Esophagus squamous epithelium (tissue), 4 donors: ENCODE data around the gene SPP2.

Source experiments
- CTCF ChIP-seq, 6 experiments: fragments of 450-650 bp in 4 of 6; fragments of 200-600 bp in 2 of 6; sonication (generic) in 2 of 6; IDR thresholded peaks; one replicate each; pipeline ENCODE4 v1.5.1; 2016 to 2019; ENCODE audit warnings: antibody characterized with exemption in 6 of 6, mild to moderate bottlenecking in 4 of 6, moderate library complexity in 4 of 6
- POLR2A ChIP-seq, 4 donors: fragments of 450-650 bp; IDR thresholded peaks; one replicate each; pipeline ENCODE4 v1.6.1; 2017; ENCODE audit warnings: antibody characterized with exemption in 4 of 4, mild to moderate bottlenecking in 4 of 4, moderate library complexity in 3 of 4

- TF ChIP-seq CTCF (IDR thresholded peaks at IDR 0.05) (no peak), POLR2A (IDR thresholded peaks at IDR 0.05) (no peak)
Observed at GRCh38 chr2:234048049-234048448, 2.5 kb upstream of the SPP2 start.
